ENCODE measurements around the gene CDPF1. TPM values are rescaled to one million over a fixed set of nuclear protein-coding genes. Genes with fewer than 3 reads are reported as not detected.

The CDPF1 gene
- total and polyA plus RNA-seq, 2 of the 4 experiments (the other 2 are of a cell fraction): 11.5 to 14.5 TPM

- no TSS peak for BruUV-seq (replicated peaks)
- Histone ChIP-seq H3K14ac (replicated peaks; ENCODE audit: low read depth, low read length) (no peak overlapping the region), H3K4me2 (ENCODE audit: low read depth, low read length) (no peak overlapping the region), H2AFZ (replicated peaks; ENCODE audit: low read length, poor library complexity) (peak overlapping the region; percentile 69), H2AK5ac (ENCODE audit: low read depth, low read length) (no peak overlapping the region), H4K8ac (ENCODE audit: low read depth in 2 of 2, low read length in 2 of 2) (no peak overlapping the region), H2BK5ac (ENCODE audit: low read depth, low read length, poor library complexity, severe bottlenecking) (no peak overlapping the region), H3K9ac (ENCODE audit: low read depth, low read length) (no peak overlapping the region), H3K9me1 (ENCODE audit: insufficient read depth, low read length) (no peaks in the 10 kb centered on the region), H2BK120ac (ENCODE audit: low read depth, low read length) (no peak overlapping the region), H3K4ac (ENCODE audit: low read depth, low read length) (no peak overlapping the region), H3K56ac (ENCODE audit: extremely low read depth, insufficient read depth, low read length) (no peak overlapping the region), H2BK15ac (ENCODE audit: low read depth, low read length) (no peak overlapping the region), H4K20me1 (ENCODE audit: insufficient read depth, low read length) (no peaks in the 10 kb centered on the region), H3K4me3 (ENCODE audit: insufficient read depth, low read depth, low read length) (no peak overlapping the region), H3K27ac (ENCODE audit: insufficient read depth, low read length) (no peak overlapping the region), H3K23ac (ENCODE audit: low read depth, low read length) (no peak overlapping the region), H3K4me1 (ENCODE audit: control insufficient read depth, insufficient read depth, low read length) (no peaks in the 10 kb centered on the region), H2AK9ac (replicated peaks; ENCODE audit: low read depth, low read length, poor library complexity) (peak overlapping the region; percentile 7), H3K79me1 (ENCODE audit: low read depth in 1 of 2, low read length in 2 of 2) (peaks cover 0 to 2% of the 10 kb centered on the region in 2 experiments; a peak in 1 of 4 replicates), H3K36me3 (ENCODE audit: control insufficient read depth, insufficient read depth, low read length) (no peaks in the 10 kb centered on the region), H3K9me3 (ENCODE audit: control insufficient read depth, insufficient read depth, low read length) (peaks cover 23% of the 10 kb centered on the region), H2BK20ac (ENCODE audit: low read depth, low read length) (no peak overlapping the region), H3K27me3 (ENCODE audit: control insufficient read depth, insufficient read depth, low read length) (peaks cover 32% of the 10 kb centered on the region), H4K91ac (ENCODE audit: insufficient read depth, low read depth, low read length) (no peak overlapping the region), H3K18ac (ENCODE audit: low read depth, low read length) (no peak overlapping the region), H4K5ac (ENCODE audit: low read depth, low read length) (no peak overlapping the region)
- DNase-seq (peak; percentile 35), ATAC-seq (ENCODE audit: low read depth) (peak; percentile 35; the same call in 1 of the 2 replicates)
- intact Hi-C loops (cut with micrococcal nuclease) (no loop called here), in situ Hi-C loops (cut with MboI; ENCODE audit: low sequenced_read_pairs) (no loop called here), dilution Hi-C loops (cut with HindIII; ENCODE audit: low sequenced_read_pairs, unreplicated experiment) (no loop called here)
- TF ChIP-seq MAZ (IDR thresholded peaks at IDR 0.05; ENCODE audit: borderline replicate concordance, low read depth, low read length): no peak
- no peak for TF ChIP-seq MAFK (IDR thresholded peaks at IDR 0.05; ENCODE audit: low read depth, low read length)
- TF ChIP-seq CEBPB (IDR thresholded peaks at IDR 0.05; ENCODE audit: low read depth, low read length): no peak
- peak; percentile 29; the same call in 1 of the 2 replicates for TF ChIP-seq CTCF (conservative IDR thresholded peaks at IDR 0.05; ENCODE audit: low read depth, low read length)
- TF ChIP-seq SMC3 (IDR thresholded peaks at IDR 0.05; ENCODE audit: low read depth, low read length): no peak
- CTCF ChIA-PET: no interaction called here
- 14% methylated on average over 33 of the region's 109 CpGs; no CpG with 5 or more reads in 1 of the 2 experiments for WGBS, 2 experiments (ENCODE audit: extremely low coverage in 2 of 2, insufficient read length in 1 of 2)
- POLR2A ChIA-PET (ENCODE audit: unreplicated experiment): no interaction called here
Measured at GRCh38 chr22:46262449-46263215, 12.5 kb upstream of the CDPF1 start.
